HG03439 (cell line): ENCODE results near the gene TFR2.

Experiments used
- ATAC-seq: cut with Tn5 transposase; IDR thresholded peaks from one replicate; pipeline ENCODE4 v1.9.1; 2021; ENCODE audit warnings: mild to moderate bottlenecking, moderate library complexity; ENCODE audit not compliant: unreplicated experiment

The TFR2 gene

GRCh38 chr7:100654908-100655831, 13.8 kb upstream of the TFR2 start:
- no peak for ATAC-seq

- no peak for ATAC-seq
Measured at GRCh38 chr7:100649826-100650565, 8.6 kb upstream of the TFR2 start.

GRCh38 chr7:100642534-100642907, 1.2 kb upstream of the TFR2 start:
- no peak for ATAC-seq

GRCh38 chr7:100641860-100642533, 645 bp upstream of the TFR2 start:
- no peak for ATAC-seq

- ATAC-seq = no peak
Measured at GRCh38 chr7:100640517-100641440, 573 bp downstream of the TFR2 start.

GRCh38 chr7:100639995-100640516, 1.3 kb downstream of the TFR2 start:
- no peak for ATAC-seq

GRCh38 chr7:100632951-100633717, 8.2 kb downstream of the TFR2 start:
- no peak for ATAC-seq

- ATAC-seq = no peak
Measured at GRCh38 chr7:100630066-100630465, 11.3 kb downstream of the TFR2 start.

- no peak for ATAC-seq
Measured at GRCh38 chr7:100629117-100629716, 12.1 kb downstream of the TFR2 start.

- no peak for ATAC-seq
Measured at GRCh38 chr7:100627238-100627549, 14.2 kb downstream of the TFR2 start.

- no peak for ATAC-seq
Measured at GRCh38 chr7:100626530-100627237, 14.7 kb downstream of the TFR2 start.

GRCh38 chr7:100626055-100626454, 15.3 kb downstream of the TFR2 start:
- no peak for ATAC-seq

- no peak for ATAC-seq
Measured at GRCh38 chr7:100623951-100624824, 17.2 kb downstream of the TFR2 start.

GRCh38 chr7:100621554-100621953, 19.8 kb downstream of the TFR2 start:
- no peak for ATAC-seq

GRCh38 chr7:100620804-100621203, 20.5 kb downstream of the TFR2 start:
- ATAC-seq = no peak

GRCh38 chr7:100620239-100620638, 21.1 kb downstream of the TFR2 start:
- ATAC-seq = no peak

- no peak for ATAC-seq
Measured at GRCh38 chr7:100614308-100614861, 27.0 kb downstream of the TFR2 start.
